RWPE2 (cell line): ENCODE data around the gene HORMAD2.
"Not testable (repeated sequence)": the region's sequence is repeated elsewhere in the genome, so short reads cannot be mapped to it uniquely, and the experiment has no call there.

ENCODE experiments used
- ATAC-seq: fragments of 200-7000 bp; cut with Tn5 transposase; 3 replicates; pipeline ENCODE4 v1.9.1; 2021; ENCODE audit warnings: low read depth
- DNase-seq: peaks from one replicate; pipeline ENCODE4 v3.0.0-alpha.2; 2020; ENCODE audit warnings: low spot score
- H3K27ac ChIP-seq: fragments of 450-650 bp; 2 replicates; pipeline ENCODE4 v1.5.1; 2017; ENCODE audit warnings: mild to moderate bottlenecking; ENCODE audit not compliant: poor library complexity, severe bottlenecking
- H3K27me3 ChIP-seq: fragments of 250-450 bp; sonication (Bioruptor Pico); 2 replicates; pipeline ENCODE4 v1.5.1; 2021; ENCODE audit warnings: mild to moderate bottlenecking, moderate library complexity; ENCODE audit not compliant: insufficient read depth, poor library complexity, severe bottlenecking
- H3K36me3 ChIP-seq: fragments of 250-450 bp; sonication (Bioruptor Pico); 2 replicates; pipeline ENCODE4 v1.5.1; 2020; ENCODE audit warnings: low read depth, mild to moderate bottlenecking, moderate library complexity
- H3K4me1 ChIP-seq: fragments of 250-450 bp; sonication (Bioruptor Pico); 2 replicates; pipeline ENCODE4 v1.5.1; 2021; ENCODE audit warnings: mild to moderate bottlenecking, moderate library complexity; ENCODE audit not compliant: insufficient read depth, poor library complexity, severe bottlenecking
- H3K4me3 ChIP-seq: fragments of 250-450 bp; sonication (Bioruptor Pico); 2 replicates; pipeline ENCODE4 v1.5.1; 2021; ENCODE audit warnings: mild to moderate bottlenecking, moderate library complexity; ENCODE audit not compliant: severe bottlenecking
- H3K9me3 ChIP-seq: fragments of 250-450 bp; sonication (Bioruptor Pico); 2 replicates; pipeline ENCODE4 v1.5.1; 2021; ENCODE audit warnings: mild to moderate bottlenecking, moderate library complexity; ENCODE audit not compliant: severe bottlenecking
- TF ChIP-seq, protein P1 (sequence below): fragments of 450-650 bp; IDR thresholded peaks from one replicate; pipeline ENCODE4 v1.5.1; 2017; ENCODE audit warnings: mild to moderate bottlenecking, moderate library complexity; ENCODE audit not compliant: poor library complexity, severe bottlenecking

HORMAD2 gene

DNA sequence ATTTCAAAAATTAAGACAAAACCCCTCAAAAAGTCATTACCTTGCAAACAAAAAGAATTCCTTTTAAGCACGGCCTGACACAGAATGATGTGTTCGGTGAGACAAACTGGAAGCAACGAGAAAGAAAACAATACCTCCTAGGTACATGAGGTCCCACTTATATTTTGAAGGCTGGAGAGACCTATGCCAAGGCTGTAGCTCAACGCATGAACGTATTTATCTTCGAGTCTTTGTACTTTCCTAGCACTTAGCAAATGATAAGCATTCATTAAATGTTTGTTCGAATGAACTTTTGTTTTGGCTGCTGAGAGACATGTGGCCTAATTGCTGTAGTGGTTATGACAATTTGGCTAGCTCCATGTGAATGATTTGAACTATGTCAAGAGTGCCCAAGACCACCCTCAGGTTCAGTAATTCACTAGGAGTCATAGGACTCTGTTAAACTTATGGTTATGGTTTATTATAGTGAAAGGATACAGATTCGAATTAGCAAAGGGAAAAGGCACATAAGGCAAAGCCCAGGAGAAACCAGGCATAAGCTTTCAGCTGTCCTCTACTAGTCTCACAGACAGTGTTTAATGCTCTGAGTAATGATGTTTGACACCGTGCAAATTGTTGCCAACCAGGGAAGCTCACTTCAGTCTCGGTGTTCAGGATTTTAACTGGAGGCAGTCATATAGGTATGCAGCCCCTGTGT, 26.0 kb upstream of the HORMAD2 start:
- peaks cover 5% of the 10 kb centered on the region for H3K4me1 ChIP-seq
- DNase-seq (no peak), ATAC-seq (no peak)
- no peaks in the 10 kb centered on the region for H3K27me3 ChIP-seq
- TF ChIP-seq, protein P1, sequence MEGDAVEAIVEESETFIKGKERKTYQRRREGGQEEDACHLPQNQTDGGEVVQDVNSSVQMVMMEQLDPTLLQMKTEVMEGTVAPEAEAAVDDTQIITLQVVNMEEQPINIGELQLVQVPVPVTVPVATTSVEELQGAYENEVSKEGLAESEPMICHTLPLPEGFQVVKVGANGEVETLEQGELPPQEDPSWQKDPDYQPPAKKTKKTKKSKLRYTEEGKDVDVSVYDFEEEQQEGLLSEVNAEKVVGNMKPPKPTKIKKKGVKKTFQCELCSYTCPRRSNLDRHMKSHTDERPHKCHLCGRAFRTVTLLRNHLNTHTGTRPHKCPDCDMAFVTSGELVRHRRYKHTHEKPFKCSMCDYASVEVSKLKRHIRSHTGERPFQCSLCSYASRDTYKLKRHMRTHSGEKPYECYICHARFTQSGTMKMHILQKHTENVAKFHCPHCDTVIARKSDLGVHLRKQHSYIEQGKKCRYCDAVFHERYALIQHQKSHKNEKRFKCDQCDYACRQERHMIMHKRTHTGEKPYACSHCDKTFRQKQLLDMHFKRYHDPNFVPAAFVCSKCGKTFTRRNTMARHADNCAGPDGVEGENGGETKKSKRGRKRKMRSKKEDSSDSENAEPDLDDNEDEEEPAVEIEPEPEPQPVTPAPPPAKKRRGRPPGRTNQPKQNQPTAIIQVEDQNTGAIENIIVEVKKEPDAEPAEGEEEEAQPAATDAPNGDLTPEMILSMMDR, result no peak
- H3K4me3 ChIP-seq, result no peak overlapping the region
- H3K27ac ChIP-seq, result no peak overlapping the region
- no peaks in the 10 kb centered on the region for H3K9me3 ChIP-seq
- H3K36me3 ChIP-seq, result no peaks in the 10 kb centered on the region

DNA sequence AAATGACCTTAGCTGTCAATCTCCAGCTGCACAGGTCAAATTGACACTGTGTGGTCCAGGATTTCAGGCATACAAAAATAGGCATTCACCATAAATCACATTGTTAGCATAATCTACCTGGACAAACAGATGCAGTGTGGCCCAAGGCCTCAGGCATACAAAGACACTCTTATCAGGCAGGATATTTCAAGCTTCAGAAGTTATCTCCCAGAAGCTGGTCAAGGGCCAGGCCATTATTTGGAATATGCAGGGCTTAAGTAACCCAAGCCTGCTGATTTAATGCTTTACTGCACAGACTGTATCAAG, 25.5 kb upstream of the HORMAD2 start:
- no peaks in the 10 kb centered on the region for H3K27me3 ChIP-seq
- H3K4me1 ChIP-seq, result peaks cover 8% of the 10 kb centered on the region
- H3K36me3 ChIP-seq, result no peaks in the 10 kb centered on the region
- TF ChIP-seq, protein P1, result no peak
- DNase-seq (no peak), ATAC-seq (no peak)
- H3K27ac ChIP-seq, result no peak overlapping the region
- H3K9me3 ChIP-seq, result no peaks in the 10 kb centered on the region
- no peak overlapping the region for H3K4me3 ChIP-seq

GRCh38 chr22:30056015-30056414, 24.2 kb upstream of the HORMAD2 start:
- Histone ChIP-seq H3K27ac (no peak overlapping the region), H3K36me3 (no peaks in the 10 kb centered on the region), H3K4me1 (peaks cover 8% of the 10 kb centered on the region), H3K9me3 (no peaks in the 10 kb centered on the region), H3K4me3 (no peak overlapping the region), H3K27me3 (no peaks in the 10 kb centered on the region)
- TF ChIP-seq, protein P1, result no peak
- ATAC-seq (no peak), DNase-seq (no peak)

DNA sequence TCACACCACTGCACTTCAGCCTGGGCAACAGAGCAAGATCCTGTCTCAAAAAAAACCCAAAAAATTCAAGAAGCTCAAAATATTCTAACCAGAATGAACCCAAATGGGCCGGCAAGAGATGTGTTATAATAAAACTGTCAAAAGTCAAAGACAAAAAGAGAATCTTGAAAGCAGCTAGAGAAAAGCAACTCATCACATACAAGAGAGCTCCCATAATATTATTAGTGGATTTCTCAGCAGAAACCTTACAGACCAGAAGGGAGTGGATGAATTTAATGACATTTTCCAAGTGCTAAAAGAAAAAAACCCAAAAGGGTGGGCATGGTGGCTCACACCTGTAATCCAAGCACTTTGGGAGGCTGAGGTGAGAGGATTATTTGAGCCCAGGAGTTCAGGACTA, 22.9 kb upstream of the HORMAD2 start:
- Histone ChIP-seq H3K4me1 (peaks cover 8% of the 10 kb centered on the region), H3K27ac (no peak overlapping the region), H3K36me3 (no peaks in the 10 kb centered on the region), H3K9me3 (no peaks in the 10 kb centered on the region), H3K27me3 (no peaks in the 10 kb centered on the region), H3K4me3 (no peak overlapping the region)
- TF ChIP-seq, protein P1, result no peak
- ATAC-seq (no peak), DNase-seq (no peak)

- not testable (repeated sequence) for H3K9me3 ChIP-seq, H3K4me1 ChIP-seq, H3K36me3 ChIP-seq, DNase-seq, H3K27ac ChIP-seq, H3K27me3 ChIP-seq, H3K4me3 ChIP-seq
- 0 out of 3 replicates have a peak, but pooled peaks have one; percentile 45 for ATAC-seq
These were observed 20.8 kb upstream of the HORMAD2 start for GRCh38 chr22:30059346-30060020.

DNA sequence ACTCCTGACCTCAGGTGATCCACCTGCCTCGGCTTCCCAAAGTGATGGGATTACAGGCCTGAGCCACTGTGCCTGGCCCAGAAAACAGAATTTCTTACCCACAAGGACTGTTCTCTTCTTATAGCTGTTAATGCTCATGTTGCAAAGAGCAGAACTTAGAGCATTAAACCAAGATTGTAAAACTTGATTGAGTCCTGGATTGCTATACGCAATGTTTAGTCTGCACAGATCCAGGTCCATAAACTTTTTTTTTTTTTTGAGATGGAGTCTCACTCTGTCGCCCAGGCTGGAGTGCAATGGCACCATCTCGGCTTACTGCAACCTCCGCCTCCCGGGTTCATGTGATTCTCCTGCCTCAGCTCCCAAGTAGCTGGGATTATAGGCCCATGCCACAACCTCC, 19.2 kb upstream of the HORMAD2 start:
- not testable (repeated sequence) for H3K9me3 ChIP-seq, H3K27ac ChIP-seq, H3K27me3 ChIP-seq, H3K4me3 ChIP-seq, DNase-seq, H3K4me1 ChIP-seq, ATAC-seq, H3K36me3 ChIP-seq
